ENCODE results near the gene NISCH.

The NISCH gene

GRCh38 chr3:52515192-52515591 lies 59.8 kb downstream of the NISCH start:
- H3K4me1 ChIP-seq (ENCODE audit: control insufficient read depth, low read length) = no peaks in the 10 kb centered on the region
- no peaks in the 10 kb centered on the region for H3K9me2 ChIP-seq (replicated peaks; ENCODE audit: control insufficient read depth, low read length)
- H3K9me3 ChIP-seq (ENCODE audit: control insufficient read depth, insufficient read depth, low read length) = no peaks in the 10 kb centered on the region
- H4K20me1 ChIP-seq (ENCODE audit: control insufficient read depth, insufficient read depth, low read depth, low read length) = no peaks in the 10 kb centered on the region
- no peak overlapping the region for H3K4me2 ChIP-seq (ENCODE audit: low read length)
- no peaks in the 10 kb centered on the region for H3K79me2 ChIP-seq (ENCODE audit: control insufficient read depth, low read length)
- H3F3A ChIP-seq (ENCODE audit: control insufficient read depth, insufficient read depth) = no peaks in the 10 kb centered on the region
- H3K27me3 ChIP-seq (ENCODE audit: control insufficient read depth, low read length) = no peaks in the 10 kb centered on the region
- H3K36me3 ChIP-seq (ENCODE audit: control insufficient read depth, low read length) = no peaks in the 10 kb centered on the region
- no peak overlapping the region for H3K4me3 ChIP-seq (ENCODE audit: low read length)
- no peak overlapping the region for H3K27ac ChIP-seq (ENCODE audit: low read depth, low read length)
- TF ChIP-seq CTCF (IDR thresholded peaks at IDR 0.05; ENCODE audit: low read depth, low read length, poor library complexity, severe bottlenecking) (no peak), EZH2phosphoT487 (IDR thresholded peaks at IDR 0.05; ENCODE audit: borderline replicate concordance, low read length) (no peak)

GRCh38 chr3:52516509-52517195 lies 61.2 kb downstream of the NISCH start:
- Histone ChIP-seq H3K27ac (ENCODE audit: low read depth, low read length) (no peak overlapping the region), H3K79me2 (ENCODE audit: control insufficient read depth, low read length) (no peaks in the 10 kb centered on the region), H3K9me3 (ENCODE audit: control insufficient read depth, insufficient read depth, low read length) (no peaks in the 10 kb centered on the region), H3K9me2 (replicated peaks; ENCODE audit: control insufficient read depth, low read length) (no peaks in the 10 kb centered on the region), H3K27me3 (ENCODE audit: control insufficient read depth, low read length) (no peaks in the 10 kb centered on the region), H3F3A (ENCODE audit: control insufficient read depth, insufficient read depth) (no peaks in the 10 kb centered on the region), H3K4me1 (ENCODE audit: control insufficient read depth, low read length) (no peaks in the 10 kb centered on the region), H3K4me3 (ENCODE audit: low read length) (no peak overlapping the region), H3K36me3 (ENCODE audit: control insufficient read depth, low read length) (no peaks in the 10 kb centered on the region), H4K20me1 (ENCODE audit: control insufficient read depth, insufficient read depth, low read depth, low read length) (no peaks in the 10 kb centered on the region), H3K4me2 (ENCODE audit: low read length) (no peak overlapping the region)
- no peak for TF ChIP-seq EZH2phosphoT487 (IDR thresholded peaks at IDR 0.05; ENCODE audit: borderline replicate concordance, low read length)
- TF ChIP-seq CTCF (IDR thresholded peaks at IDR 0.05; ENCODE audit: low read depth, low read length, poor library complexity, severe bottlenecking) = no peak

GRCh38 chr3:52517796-52518722 lies 62.7 kb downstream of the NISCH start:
- TF ChIP-seq CTCF (IDR thresholded peaks at IDR 0.05; ENCODE audit: low read depth, low read length, poor library complexity, severe bottlenecking) = no peak
- TF ChIP-seq EZH2phosphoT487 (IDR thresholded peaks at IDR 0.05; ENCODE audit: borderline replicate concordance, low read length) = no peak

More at GRCh38 chr3:52517796-52518722, 62.7 kb downstream of the NISCH start:
- Histone ChIP-seq H3K79me2 (ENCODE audit: control insufficient read depth, low read length) (no peaks in the 10 kb centered on the region), H3K4me3 (ENCODE audit: low read length) (no peak overlapping the region), H3K4me2 (ENCODE audit: low read length) (no peak overlapping the region), H3K4me1 (ENCODE audit: control insufficient read depth, low read length) (no peaks in the 10 kb centered on the region), H4K20me1 (ENCODE audit: control insufficient read depth, insufficient read depth, low read depth, low read length) (no peaks in the 10 kb centered on the region), H3K9me3 (ENCODE audit: control insufficient read depth, insufficient read depth, low read length) (no peaks in the 10 kb centered on the region), H3K9me2 (replicated peaks; ENCODE audit: control insufficient read depth, low read length) (no peaks in the 10 kb centered on the region), H3F3A (ENCODE audit: control insufficient read depth, insufficient read depth) (no peaks in the 10 kb centered on the region), H3K27ac (ENCODE audit: low read depth, low read length) (no peak overlapping the region), H3K36me3 (ENCODE audit: control insufficient read depth, low read length) (no peaks in the 10 kb centered on the region; the same call in 1 of the 2 replicates), H3K27me3 (ENCODE audit: control insufficient read depth, low read length) (no peaks in the 10 kb centered on the region)

Measured in DOHH2 (cell line).